Endothelial cell of umbilical vein (primary cell): Measurements from ENCODE around the gene ZFYVE9. TPM values are rescaled to one million over a fixed set of nuclear protein-coding genes. Genes with fewer than 3 reads are reported as not detected.

Experiments used
- BruUV-seq: library from RNA; stranded (reverse); fragments of 400-500 nt; replicated peaks from 2 replicates; lab custom pipeline; 2021; lab: Mats Ljungman, UMichigan
- CTCF ChIA-PET: fragments of 300-600, 350-600 bp; sonication (Branson Sonifier 250); formaldehyde crosslinking; loops from one replicate; lab custom pipeline; 2021; ENCODE audit warnings: antibody characterized with exemption, inconsistent platforms; lab: Charles Lee
- POLR2A ChIA-PET: fragments of 300-600, 350-600 bp; sonication (Branson Sonifier 250); formaldehyde crosslinking; loops from one replicate; lab custom pipeline; 2021; ENCODE audit warnings: antibody characterized with exemption, inconsistent platforms; lab: Charles Lee
- DNase-seq: peaks from one replicate; pipeline ENCODE4 v3.0.0-alpha.2; 2011; ENCODE audit warnings: low read depth, low spot score
- FAIRE-seq: peaks from 2 replicates; lab custom pipeline; 2011; peaks lifted over from hg19 to GRCh38; lab: Jason Lieb, UNC
- H2AFZ ChIP-seq: 2 replicates; pipeline ENCODE4 v1.6.0; 2012; ENCODE audit warnings: low read depth, low read length, control low read depth, inconsistent platforms
- H3K27ac ChIP-seq: 2 replicates; pipeline ENCODE4 v1.5.1; 2011; ENCODE audit warnings: low read depth, mild to moderate bottlenecking, control low read depth, low read length, moderate library complexity; ENCODE audit not compliant: insufficient read depth
- H3K27me3 ChIP-seq, 2 experiments: 2 replicates each; pipeline versions ENCODE4 v1.6.0 to v1.6.1; 2011; ENCODE audit warnings: low read length in 2 of 2, mixed read lengths in 1 of 2; ENCODE audit not compliant: control insufficient read depth in 2 of 2, insufficient read depth in 2 of 2
- H3K36me3 ChIP-seq, 2 experiments: 2 replicates in 1 of 2; 3 replicates in 1 of 2; pipeline ENCODE4 v1.5.1; 2011; ENCODE audit warnings: low read length in 2 of 2, mild to moderate bottlenecking in 1 of 2, moderate library complexity in 1 of 2; ENCODE audit not compliant: control insufficient read depth in 2 of 2, insufficient read depth in 2 of 2; ENCODE audit errors: extremely low read depth in 1 of 2
- H3K4me1 ChIP-seq: 3 replicates; pipeline ENCODE4 v1.5.1; 2011; ENCODE audit warnings: mild to moderate bottlenecking, low read length; ENCODE audit not compliant: control insufficient read depth, insufficient read depth; ENCODE audit errors: extremely low read depth
- H3K4me2 ChIP-seq: 2 replicates; pipeline ENCODE4 v1.6.1; 2011; ENCODE audit warnings: low read length, control low read depth, mixed read lengths; ENCODE audit not compliant: insufficient read depth
- H3K4me3 ChIP-seq, 3 experiments: fragments of 200-600 bp in 1 of 3; sonication (generic), shearing (Covaris generic) in 1 of 3; replicated peaks in 1 of 3; 2 replicates each; pipeline ENCODE4 v1.5.1; 2011 to 2016; ENCODE audit warnings: control low read depth in 3 of 3, low read length in 3 of 3, mild to moderate bottlenecking in 2 of 3, inconsistent platforms in 1 of 3, low read depth in 1 of 3, moderate library complexity in 1 of 3; ENCODE audit not compliant: insufficient read depth in 1 of 3
- H3K79me2 ChIP-seq: 2 replicates; pipeline ENCODE4 v1.6.0; 2012; ENCODE audit warnings: low read length, inconsistent platforms; ENCODE audit not compliant: control insufficient read depth, insufficient read depth
- H3K9ac ChIP-seq: replicated peaks from 2 replicates; pipeline ENCODE3; 2011; ENCODE audit warnings: low read length, control low read depth; ENCODE audit not compliant: insufficient read depth; ENCODE audit errors: extremely low read depth
- H3K9me1 ChIP-seq: replicated peaks from 3 replicates; pipeline ENCODE4 v1.6.0; 2011; ENCODE audit warnings: mild to moderate bottlenecking, low read length; ENCODE audit not compliant: control insufficient read depth, insufficient read depth; ENCODE audit errors: extremely low read depth
- H3K9me3 ChIP-seq: replicated peaks from 2 replicates; pipeline ENCODE4 v1.5.1; 2012; ENCODE audit warnings: low read length, inconsistent platforms; ENCODE audit not compliant: control insufficient read depth, insufficient read depth
- H4K20me1 ChIP-seq: replicated peaks from 2 replicates; pipeline ENCODE3; 2011; ENCODE audit warnings: mild to moderate bottlenecking, low read length; ENCODE audit not compliant: control insufficient read depth, insufficient read depth; ENCODE audit errors: extremely low read depth
- EZH2 ChIP-seq: IDR thresholded peaks from 2 replicates; pipeline ENCODE4 v1.6.1; 2012; ENCODE audit warnings: borderline replicate concordance, low read depth, mild to moderate bottlenecking, moderate library complexity, low read length, inconsistent platforms; ENCODE audit not compliant: severe bottlenecking
- FOS ChIP-seq: IDR thresholded peaks from 2 replicates; pipeline ENCODE4 v1.6.1; 2011; ENCODE audit warnings: mild to moderate bottlenecking, low read length, moderate library complexity, borderline replicate concordance; ENCODE audit not compliant: insufficient read depth
- GATA2 ChIP-seq: IDR thresholded peaks from 2 replicates; pipeline ENCODE4 v1.7.0; 2011; ENCODE audit warnings: low read depth, mild to moderate bottlenecking, moderate library complexity, mixed read lengths, low read length; ENCODE audit not compliant: insufficient read length, insufficient read depth
- JUN ChIP-seq: IDR thresholded peaks from 2 replicates; pipeline ENCODE4 v1.6.1; 2011; ENCODE audit warnings: borderline replicate concordance, low read depth; ENCODE audit not compliant: insufficient read length, insufficient read depth
- MYC ChIP-seq: IDR thresholded peaks from one replicate; pipeline ENCODE4 v1.6.1; 2011; ENCODE audit warnings: mild to moderate bottlenecking, low read depth, low read length
- POLR2A ChIP-seq: IDR thresholded peaks from 2 replicates; pipeline ENCODE4 v1.6.1; 2012; ENCODE audit warnings: low read depth, mild to moderate bottlenecking, control low read depth, low read length
- POLR2AphosphoS5 ChIP-seq: IDR thresholded peaks from 2 replicates; pipeline ENCODE4 v1.6.1; 2012; ENCODE audit warnings: low read depth, mild to moderate bottlenecking, control low read depth, low read length, moderate library complexity; ENCODE audit not compliant: insufficient read depth
- dilution Hi-C: fragments of 300-500 bp; cut with MboI; formaldehyde crosslinking; loops from one replicate; pipeline ENCODE4 v1.15.0; 2019; ENCODE audit warnings: low sequenced_read_pairs; ENCODE audit not compliant: extremely low pct_ligation_motif_present
- intact Hi-C: fragments of 100-400 bp; cut with micrococcal nuclease; formaldehyde crosslinking; loops from one replicate; pipeline ENCODE4 v1.10.0; 2022
- polyA plus RNA-seq, 4 experiments: library from polyadenylated mRNA; depleted of rRNA in 3 of 4; stranded (reverse) in 3 of 4; unstranded in 1 of 4; fragments of >200 nt; gene quantifications; 2 replicates each; pipeline versions ENCODE4 v1.2.1 to v1.2.3, GENCODE V29; 2011 to 2012; ENCODE audit warnings: missing spikeins in 1 of 4
- total RNA-seq: library from RNA; stranded (reverse); gene quantifications from 2 replicates; pipeline ENCODE4 v1.2.3, GENCODE V29; 2021
- TF ChIP-seq, protein P1 (sequence below), 2 donors: IDR thresholded peaks; 1 replicate in 1 of 2; 2 replicates in 1 of 2; pipeline ENCODE4 v1.5.1; 2011; ENCODE audit warnings: low read length in 2 of 2, mild to moderate bottlenecking in 2 of 2, moderate library complexity in 2 of 2, control low read depth in 1 of 2, inconsistent platforms in 1 of 2, low read depth in 1 of 2; ENCODE audit not compliant: insufficient read depth in 1 of 2; ENCODE audit errors: extremely low read depth in 1 of 2
- TF ChIP-seq, protein P2 (sequence below): IDR thresholded peaks from 2 replicates; pipeline ENCODE4 v1.6.1; 2011; ENCODE audit not compliant: insufficient read depth, insufficient read length

ZFYVE9 gene
- total and polyA plus RNA-seq, 2 donors (not counting 3 experiments of a cell fraction or from before 2014, with no cell fraction given), result 4.1 to 16.8 TPM

DNA sequence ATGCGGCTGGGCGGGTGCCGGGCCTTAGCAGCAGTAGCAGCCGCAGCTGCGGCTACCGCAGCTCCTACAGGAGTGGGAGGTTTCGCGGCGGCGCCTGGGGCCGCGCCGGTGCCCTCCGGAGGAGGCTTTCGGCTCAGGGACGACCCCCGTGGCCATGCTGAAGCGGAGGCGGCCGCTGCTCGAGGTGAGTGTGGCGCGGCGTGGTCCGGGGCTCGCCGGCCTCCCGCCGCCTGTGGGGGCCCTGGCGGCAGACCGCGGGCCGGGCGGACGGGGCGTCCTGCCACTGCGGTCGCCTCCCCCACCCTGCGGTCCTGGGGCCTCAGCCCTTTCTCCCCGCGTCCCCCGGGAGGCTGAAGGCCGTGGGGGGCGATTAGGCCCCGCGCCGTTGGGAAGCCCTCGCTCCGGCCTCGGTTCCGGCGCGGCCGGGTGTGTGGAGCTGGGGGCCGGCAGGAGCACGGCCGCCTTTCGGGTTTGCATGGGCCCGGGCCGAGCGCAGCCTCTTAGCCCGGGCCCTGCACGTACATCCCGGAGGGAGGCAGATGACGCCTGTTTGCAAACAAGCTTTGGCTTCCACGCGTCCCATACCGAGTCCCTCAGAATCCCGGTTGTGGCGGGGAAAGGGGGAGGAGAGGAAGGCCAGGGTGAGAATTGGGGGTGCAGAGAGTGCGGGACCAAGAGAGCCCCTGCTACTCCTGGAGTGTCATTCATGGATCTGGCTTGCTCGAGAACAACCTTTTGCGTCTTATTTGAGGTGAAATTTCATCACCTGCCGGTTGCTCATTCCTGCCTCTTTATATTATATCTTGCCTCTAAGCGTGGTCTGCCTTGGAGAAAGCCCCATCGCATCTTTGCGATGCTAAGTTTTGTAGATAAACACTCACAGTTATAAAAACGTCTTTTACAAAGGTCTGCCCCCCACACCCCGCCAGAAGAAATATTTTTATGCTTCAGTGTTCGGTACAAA, 613 bp downstream of the ZFYVE9 start:
- CTCF ChIA-PET, result interaction anchor here (0.6 to 2.0 kb wide), 17 partner anchors 9 to 222 kb away, joined by 3 to 12 read pairs (median 4); no protein-coding TSS in a partner anchor
- peak; percentile 69 for DNase-seq
- dilution Hi-C loops, result no loop called here

More for the DNA sequence above, 613 bp downstream of the ZFYVE9 start:
- peak overlapping the region; percentile 29 to 83 (median 48) for H3K4me3 ChIP-seq
- TF ChIP-seq, protein P1, sequence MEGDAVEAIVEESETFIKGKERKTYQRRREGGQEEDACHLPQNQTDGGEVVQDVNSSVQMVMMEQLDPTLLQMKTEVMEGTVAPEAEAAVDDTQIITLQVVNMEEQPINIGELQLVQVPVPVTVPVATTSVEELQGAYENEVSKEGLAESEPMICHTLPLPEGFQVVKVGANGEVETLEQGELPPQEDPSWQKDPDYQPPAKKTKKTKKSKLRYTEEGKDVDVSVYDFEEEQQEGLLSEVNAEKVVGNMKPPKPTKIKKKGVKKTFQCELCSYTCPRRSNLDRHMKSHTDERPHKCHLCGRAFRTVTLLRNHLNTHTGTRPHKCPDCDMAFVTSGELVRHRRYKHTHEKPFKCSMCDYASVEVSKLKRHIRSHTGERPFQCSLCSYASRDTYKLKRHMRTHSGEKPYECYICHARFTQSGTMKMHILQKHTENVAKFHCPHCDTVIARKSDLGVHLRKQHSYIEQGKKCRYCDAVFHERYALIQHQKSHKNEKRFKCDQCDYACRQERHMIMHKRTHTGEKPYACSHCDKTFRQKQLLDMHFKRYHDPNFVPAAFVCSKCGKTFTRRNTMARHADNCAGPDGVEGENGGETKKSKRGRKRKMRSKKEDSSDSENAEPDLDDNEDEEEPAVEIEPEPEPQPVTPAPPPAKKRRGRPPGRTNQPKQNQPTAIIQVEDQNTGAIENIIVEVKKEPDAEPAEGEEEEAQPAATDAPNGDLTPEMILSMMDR (IDR thresholded peaks at IDR 0.05; ENCODE audit: extremely low read depth in 1 of 2, insufficient read depth in 1 of 2, low read depth in 1 of 2, low read length in 2 of 2), result no peak
- TF ChIP-seq, protein P2, sequence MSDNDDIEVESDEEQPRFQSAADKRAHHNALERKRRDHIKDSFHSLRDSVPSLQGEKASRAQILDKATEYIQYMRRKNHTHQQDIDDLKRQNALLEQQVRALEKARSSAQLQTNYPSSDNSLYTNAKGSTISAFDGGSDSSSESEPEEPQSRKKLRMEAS, result no peak
- TF ChIP-seq POLR2AphosphoS5 (no peak), GATA2 (no peak), EZH2 (no peak), MYC (no peak), FOS (no peak), POLR2A (no peak), JUN (no peak)
- no peaks in the 10 kb centered on the region for H3K9me3 ChIP-seq
- peak overlapping the region; percentile 61 for H3K9ac ChIP-seq
- H3K27me3 ChIP-seq, result no peaks in the 10 kb centered on the region
- H3K4me2 ChIP-seq, result peak overlapping the region; percentile 90
- peak overlapping the region; percentile 79 for H3K27ac ChIP-seq
- H3K4me1 ChIP-seq, result peaks cover 33% of the 10 kb centered on the region
- peak overlapping the region; percentile 91 for H2AFZ ChIP-seq
- no peaks in the 10 kb centered on the region for H3K36me3 ChIP-seq
- intact Hi-C loops, result loop anchor here (1.0 to 5.0 kb wide), 2 partner anchors 154 to 545 kb away; no protein-coding TSS in a partner anchor
- H3K79me2 ChIP-seq, result peaks cover 40% of the 10 kb centered on the region
- no peak for FAIRE-seq
- BruUV-seq, result TSS peak; percentile 21
- POLR2A ChIA-PET, result no interaction called here
- H3K9me1 ChIP-seq, result no peaks in the 10 kb centered on the region
- no peaks in the 10 kb centered on the region for H4K20me1 ChIP-seq
